Measurements from ENCODE around the gene MUCL3. TPM values are rescaled to one million over a fixed set of nuclear protein-coding genes. Genes with fewer than 3 reads are reported as not detected.
"Not testable (repeated sequence)": the region's sequence is repeated elsewhere in the genome, so short reads cannot be mapped to it uniquely, and the experiment has no call there.

MUCL3 gene
- total RNA-seq, 1 experiment from 2014 or later = not detected

DNA sequence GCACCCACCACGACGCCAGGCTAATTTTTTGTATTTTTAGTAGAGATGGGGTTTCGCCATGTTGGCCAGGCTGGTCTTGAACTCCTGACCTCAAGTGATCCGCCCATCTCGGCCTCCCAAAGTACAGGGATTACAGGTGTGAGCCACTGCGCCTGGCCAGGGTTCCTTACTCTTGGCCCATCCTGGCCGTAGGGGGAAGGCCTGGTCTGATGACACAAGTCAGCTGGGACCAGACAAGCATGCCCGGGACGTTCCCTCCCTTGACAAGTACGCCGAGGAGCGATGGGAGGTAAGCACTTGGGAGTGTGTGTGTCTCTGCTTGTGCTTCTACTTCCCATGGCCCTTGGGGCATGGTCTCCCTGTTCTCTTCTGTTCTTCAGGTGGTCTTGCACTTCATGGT, 30.3 kb upstream of the MUCL3 start:
- not testable (repeated sequence) for DNase-seq (ENCODE audit: low read depth)

DNA sequence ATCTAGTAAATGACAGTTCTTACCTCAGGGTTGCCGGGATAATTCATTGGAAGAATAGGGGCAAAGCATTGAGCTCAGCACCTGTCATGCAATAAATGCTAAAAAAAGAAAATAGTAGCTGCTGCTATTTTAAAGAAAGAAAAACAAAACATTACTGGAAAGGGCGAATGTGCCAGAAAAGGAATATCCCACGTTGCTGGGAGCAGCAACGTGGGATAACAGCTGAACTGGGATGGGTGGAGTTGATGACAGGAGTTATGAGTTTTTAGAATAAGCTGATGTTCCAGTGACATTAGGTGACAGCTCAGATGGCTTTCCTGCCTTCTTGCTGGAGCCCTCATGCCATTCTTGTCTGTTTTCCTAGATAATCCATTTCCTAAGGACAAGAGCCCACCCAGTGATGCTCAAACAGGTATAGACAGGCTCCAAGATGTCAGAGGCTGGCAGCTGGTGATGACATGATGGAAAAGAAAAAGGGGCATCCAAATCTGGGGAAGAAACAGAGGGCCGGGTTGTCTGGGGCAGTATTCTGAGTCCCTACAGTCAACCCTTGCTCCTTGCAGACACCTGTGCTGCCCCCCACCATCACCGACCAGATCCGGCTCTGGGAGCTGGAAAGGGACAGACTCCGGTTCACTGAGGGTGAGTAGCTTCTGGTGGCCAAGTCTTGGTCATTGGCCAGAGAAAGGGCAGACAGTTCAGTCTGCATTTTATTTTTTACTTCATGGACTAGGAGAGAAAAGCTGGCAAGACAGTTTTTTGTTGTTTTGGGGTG, 27.8 kb upstream of the MUCL3 start:
- no peak for DNase-seq (ENCODE audit: low read depth)

DNA sequence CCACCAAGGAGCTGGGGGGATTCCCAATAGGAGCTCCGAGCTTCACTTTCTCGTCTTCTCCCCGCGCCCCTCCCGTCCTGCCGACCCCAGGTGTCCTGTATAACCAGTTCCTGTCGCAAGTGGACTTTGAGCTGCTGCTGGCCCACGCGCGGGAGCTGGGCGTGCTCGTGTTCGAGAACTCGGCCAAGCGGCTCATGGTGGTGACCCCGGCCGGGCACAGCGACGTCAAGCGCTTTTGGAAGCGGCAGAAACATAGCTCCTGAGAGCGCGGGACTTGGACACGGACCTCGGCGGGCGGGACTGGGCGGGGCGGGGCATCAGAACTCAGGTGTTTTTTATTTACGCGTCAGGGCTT, 27.1 kb upstream of the MUCL3 start:
- DNase-seq (ENCODE audit: low read depth) = no peak

DNA sequence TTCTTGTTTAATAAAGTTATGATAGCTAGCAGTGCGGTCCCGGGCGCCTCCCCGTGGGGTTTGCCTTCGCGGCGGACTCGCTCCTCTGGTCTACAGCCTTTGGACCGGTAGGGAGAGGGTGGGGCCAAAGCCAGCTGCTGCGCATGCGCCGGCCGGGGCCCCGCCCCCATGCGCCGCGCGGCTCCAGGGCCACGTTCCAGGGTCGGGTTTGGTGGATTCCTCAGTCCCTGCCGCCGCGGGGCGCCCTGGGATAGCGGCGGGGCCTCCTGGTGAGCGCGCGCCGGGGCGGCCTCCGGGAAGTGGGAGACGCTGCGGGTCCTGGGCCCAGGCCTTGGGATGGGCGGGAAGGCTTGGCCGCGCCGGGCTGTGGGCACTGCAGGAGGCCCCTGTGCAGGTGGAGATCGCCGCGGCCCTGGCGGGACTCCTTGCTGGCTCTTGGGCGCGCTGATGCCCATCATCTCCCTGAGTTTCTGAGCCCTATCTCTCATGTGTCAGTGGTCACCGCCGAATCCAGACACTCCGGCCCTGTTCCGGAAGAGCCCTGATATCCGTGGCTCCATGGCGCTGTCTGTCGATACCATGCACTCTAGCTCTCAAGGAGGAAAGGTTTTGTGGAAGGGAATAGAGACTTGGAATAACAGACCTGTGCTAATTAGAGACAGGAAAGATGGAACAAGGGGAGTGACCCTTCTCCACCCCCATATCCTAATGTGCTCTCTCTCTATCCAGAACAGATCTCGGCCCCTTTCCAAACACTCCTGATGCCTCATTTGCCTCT, 26.5 kb upstream of the MUCL3 start, which contains the start of gene VARS2:
Gene VARS2 (plus strand): TSS at position 163 of the 778 bp plus-strand sequence. CDS start 599 bp downstream, at position 762.
- peak; percentile 94 for DNase-seq (ENCODE audit: low read depth)

DNA sequence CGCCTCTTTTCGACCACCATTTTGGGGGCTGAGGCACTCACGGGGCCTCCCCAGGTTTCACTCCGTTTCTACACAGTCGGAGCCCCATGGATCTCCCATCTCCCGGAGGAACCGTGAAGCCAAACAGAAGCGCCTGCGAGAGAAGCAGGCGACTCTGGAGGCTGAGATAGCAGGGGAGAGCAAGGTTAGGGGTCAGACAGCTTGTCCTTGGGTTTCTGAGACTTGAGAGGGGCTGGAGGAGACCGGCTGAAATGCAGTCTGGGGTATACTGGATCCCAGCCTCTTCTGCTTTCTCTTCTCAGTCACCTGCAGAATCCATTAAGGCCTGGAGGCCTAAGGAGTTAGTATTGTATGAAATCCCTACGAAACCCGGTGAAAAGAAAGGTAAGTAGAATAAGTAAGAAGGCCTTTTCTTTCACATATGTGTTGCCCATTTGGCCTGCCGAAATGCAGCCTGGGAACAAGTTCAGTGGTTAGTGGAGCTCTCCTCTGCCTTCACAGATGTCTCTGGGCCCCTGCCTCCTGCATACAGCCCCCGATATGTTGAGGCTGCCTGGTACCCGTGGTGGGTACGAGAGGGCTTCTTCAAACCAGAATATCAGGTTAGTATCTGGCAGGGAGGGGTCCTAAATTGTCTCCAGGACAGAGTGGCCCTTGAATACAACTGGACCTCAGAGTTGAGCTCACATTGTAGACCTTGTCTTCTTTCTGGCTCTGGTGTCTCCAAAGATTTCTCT, 25.8 kb upstream of the MUCL3 start:
- no peak for DNase-seq (ENCODE audit: low read depth)

DNA sequence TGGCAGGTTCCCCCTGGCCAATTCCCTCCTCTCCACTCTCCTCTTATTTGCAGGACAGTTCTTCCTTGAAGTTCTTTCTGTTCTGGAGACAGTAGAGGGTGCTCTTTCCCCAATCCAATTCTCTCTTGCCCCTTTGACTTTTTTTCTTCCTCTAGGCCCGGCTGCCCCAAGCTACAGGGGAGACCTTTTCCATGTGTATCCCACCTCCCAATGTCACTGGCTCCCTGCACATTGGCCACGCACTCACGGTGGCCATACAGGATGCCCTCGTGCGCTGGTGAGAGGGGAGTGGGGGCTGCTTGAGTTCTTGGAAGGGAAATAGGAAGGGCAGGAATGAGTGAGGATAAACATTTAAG, 25.2 kb upstream of the MUCL3 start:
- peak; percentile 79 for DNase-seq (ENCODE audit: low read depth)

DNA sequence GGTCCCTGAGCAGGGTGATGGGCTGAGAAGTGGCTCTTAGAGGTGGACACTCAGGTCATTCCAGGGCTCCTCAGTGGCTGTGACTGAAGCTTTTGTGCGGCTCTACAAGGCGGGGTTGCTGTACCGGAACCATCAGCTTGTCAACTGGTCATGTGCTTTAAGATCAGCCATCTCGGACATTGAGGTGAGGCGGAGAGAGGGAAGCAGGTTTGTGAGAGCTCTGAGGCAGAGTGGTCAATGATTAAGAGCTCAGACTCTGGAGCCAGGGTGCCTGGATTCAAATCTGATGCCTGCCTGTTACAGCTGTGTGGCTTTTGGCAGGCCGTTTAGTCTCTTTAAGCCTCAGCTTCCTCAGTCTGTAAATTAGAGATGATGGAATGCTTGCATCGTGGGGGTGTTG, 23.7 kb upstream of the MUCL3 start:
- no peak for DNase-seq (ENCODE audit: low read depth)

DNA sequence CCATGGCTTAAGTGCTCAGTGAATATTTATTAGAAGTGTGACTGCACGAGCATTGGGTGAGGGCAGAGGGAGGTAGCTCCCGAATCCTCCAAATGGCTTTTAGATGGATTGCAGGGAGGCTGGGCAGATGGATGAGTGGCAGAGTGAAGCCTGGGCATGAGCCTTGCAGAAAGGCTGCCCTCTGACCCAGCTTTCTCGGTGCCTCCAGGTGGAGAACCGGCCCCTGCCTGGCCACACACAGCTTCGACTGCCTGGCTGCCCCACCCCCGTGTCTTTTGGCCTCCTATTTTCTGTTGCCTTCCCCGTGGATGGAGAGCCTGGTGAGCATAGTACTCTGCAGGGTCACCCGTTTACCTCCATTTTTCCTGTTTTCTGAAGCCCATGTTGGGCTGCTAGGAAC, 23.3 kb upstream of the MUCL3 start:
- no peak for DNase-seq (ENCODE audit: low read depth)

DNA sequence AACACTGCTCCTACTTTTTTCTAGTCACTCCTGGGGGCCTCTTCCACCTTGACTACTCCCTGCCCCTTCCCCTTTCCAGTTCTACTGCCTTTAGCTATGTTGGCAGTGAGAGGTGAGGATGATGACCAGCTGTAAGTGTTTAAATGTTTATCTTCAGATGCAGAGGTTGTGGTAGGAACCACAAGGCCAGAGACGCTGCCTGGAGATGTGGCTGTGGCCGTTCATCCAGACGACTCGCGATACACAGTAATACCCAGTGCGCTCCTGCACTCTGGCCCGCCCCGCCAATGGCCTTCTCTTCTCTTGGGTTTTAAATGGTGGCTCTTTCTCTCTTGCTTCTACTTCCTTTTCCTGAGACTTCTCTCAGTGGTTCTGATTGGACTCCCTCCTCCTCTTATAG, 22.1 kb upstream of the MUCL3 start:
- no peak for DNase-seq (ENCODE audit: low read depth)

DNA sequence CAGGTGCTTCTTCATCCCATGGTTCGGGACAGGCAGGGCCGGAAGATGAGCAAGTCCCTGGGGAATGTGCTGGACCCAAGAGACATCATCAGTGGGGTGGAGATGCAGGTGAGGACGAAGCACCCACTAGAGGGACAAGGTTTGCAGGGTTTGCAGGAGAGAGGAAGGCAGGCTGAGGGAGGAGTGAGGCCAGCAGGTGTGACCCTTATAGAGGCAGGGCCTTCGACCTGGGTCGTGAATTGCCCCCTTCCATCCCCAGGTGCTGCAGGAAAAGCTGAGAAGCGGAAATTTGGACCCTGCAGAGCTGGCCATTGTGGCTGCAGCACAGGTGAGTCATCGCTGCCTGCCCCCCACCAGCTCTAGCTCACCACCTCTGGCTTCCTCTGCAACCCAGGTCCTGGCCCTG, 18.3 kb upstream of the MUCL3 start:
- DNase-seq (ENCODE audit: low read depth) = peak; percentile 33

DNA sequence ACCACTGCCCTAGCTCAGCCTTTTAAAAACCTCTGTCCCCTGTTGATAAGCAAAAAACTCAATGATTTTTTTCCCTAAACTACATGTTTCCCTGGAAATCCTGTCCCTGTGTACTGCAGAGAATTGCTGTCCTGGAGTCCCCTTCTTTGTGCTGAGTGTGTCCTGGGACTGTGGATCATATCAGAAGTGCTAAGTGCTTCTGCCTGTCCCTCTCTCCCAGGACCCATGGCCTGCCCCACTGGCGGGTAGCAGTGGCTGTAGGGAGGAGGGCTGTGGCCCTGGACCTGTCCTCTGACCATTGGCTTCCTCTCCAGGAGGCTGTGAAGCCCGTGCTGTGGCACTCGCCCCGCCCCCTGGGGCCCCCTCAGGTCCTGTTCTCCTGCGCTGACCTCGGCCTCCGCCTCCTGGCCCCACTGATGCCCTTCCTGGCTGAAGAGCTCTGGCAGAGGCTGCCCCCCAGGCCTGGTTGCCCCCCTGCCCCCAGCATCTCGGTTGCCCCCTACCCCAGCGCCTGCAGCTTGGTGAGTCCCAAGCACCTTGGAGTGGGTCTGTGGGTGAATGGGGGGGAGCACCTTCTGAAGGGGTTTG, 16.6 kb upstream of the MUCL3 start:
- DNase-seq (ENCODE audit: low read depth) = not testable (repeated sequence)

DNA sequence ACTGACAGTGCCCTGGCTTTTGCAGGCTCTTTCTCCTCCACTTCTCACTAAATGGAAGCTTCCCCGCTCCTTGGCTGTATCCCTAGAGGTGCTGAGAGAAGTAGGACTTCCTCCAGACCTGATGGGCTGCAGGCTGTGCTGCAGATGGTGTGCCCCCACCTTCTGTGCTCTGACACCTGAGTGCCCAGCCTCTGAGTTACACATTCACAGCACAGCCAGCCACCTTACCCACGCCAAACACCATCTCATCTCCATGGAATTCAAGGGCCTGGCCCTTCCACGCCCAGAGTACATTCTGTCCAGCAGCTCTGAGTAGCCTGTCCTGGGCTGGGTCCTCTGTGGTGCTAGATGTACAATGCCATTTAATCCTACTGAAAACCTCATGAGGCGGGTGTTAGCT, 14.1 kb upstream of the MUCL3 start:
- DNase-seq (ENCODE audit: low read depth) = peak; percentile 43

DNA sequence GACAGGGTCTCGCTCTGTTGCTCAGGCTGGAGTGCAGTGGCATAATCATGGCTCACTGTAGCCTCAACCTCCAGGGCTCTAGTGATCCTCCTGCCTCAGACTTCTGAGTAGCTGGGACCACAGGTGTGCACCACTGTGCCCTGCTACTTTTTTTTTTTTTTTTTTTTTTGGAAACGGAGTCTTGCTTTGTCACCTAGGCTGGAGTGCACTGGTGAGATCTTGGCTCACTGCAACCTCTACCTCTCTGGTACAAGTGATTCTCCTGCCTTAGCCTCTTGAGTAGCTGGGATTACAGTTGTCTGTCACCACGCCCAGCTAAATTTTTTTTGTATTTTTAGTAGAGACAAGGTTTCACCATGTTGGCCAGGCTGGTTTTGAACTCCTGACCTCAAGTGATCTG, 13.7 kb upstream of the MUCL3 start:
- not testable (repeated sequence) for DNase-seq (ENCODE audit: low read depth)

DNA sequence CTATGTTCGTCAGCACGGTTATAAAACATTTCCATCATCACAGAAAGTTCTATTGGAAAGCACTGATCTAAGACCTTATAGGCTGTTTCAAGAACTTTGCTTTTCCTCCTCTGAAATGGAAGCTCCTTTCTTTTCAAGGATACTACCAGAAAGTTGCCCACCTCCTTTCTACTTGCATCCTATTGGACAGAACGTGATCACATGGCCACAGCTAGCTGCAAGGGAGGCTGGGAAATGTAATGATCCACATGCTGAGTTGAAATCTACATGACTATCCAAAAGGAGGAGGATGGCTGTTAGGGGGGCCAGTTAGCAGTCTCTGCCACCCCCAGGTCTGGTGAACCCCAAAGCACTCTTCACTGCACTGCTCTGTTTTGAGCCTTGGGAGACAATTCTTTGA, 12.1 kb upstream of the MUCL3 start:
- DNase-seq (ENCODE audit: low read depth) = no peak

DNA sequence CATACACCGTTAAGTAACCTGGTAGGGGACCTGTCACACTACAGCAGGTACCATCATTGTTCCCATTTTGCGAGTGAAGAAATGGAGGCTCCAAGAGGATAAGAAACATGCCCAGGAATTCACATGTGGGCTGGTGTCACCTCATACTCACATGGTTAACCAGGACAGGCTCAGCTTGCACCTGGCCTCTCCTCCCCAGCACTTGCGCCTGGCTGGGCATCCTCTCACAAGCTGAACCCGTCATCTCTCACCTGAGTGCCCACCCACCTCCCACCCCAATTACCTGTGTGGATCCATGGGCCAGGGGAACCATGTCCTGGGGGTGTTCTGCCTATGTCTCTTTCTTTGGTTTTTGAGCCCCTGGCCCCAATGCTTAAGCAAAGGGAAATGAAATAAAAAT, 10.3 kb upstream of the MUCL3 start:
- DNase-seq (ENCODE audit: low read depth) = no peak

DNA sequence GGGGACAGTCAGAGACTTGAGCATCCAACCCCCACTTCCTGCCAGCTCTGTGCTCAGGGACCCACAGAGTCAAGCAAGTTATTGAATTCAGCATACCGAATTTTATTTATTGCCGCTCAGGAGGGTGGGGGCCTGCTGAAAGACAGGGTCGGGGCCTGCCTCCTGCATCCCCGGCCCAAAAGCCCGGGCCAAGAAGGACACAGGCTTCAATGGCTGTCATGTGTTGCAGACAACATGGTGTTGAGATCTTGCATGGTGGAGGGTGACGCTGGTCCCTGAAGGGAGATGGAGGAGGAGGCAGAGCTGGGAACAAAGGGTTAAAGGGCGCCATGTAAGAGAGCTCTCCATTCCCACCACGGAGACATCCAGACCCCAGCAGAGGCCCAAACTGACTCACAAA, 9.5 kb upstream of the MUCL3 start:
- no peak for DNase-seq (ENCODE audit: low read depth)

DNA sequence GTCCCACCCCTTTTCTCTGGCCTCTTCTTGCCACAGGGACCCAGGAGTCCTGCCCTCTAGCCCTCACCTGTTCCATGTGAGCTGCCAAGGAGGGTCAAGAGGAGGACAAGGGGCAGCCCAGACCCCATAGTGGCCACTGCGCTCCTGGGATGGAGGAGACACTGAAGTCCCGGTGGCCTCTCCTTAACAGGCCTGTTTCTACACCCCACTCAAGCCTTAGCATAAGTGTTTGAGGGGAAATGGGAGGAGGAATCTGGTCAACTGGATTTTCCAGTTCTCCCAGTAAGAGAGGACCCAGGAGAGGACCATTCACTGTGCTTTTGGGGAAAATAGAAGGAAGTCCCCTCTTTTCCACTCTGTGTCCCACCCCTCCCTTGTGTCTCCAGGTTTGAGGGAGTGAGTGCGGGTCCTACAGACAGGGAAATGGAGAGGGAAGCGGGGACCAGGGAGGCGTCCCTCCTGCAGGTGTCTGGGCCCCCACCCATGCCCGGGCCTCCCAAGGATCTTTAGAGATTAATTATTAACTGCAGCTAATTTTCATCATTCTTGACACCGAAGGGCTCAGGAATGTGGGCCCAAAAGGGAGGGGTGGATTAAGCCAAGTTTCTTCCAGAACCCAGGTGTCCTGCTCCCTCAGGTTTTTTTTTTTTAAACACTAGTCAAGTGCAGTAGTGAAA, 8.7 kb upstream of the MUCL3 start, which contains the start of gene SFTA2:
Gene SFTA2 (minus strand): TSS at position 202 of the 677 bp plus-strand sequence. CDS start 74 bp downstream, at position 128.
- no peak for DNase-seq (ENCODE audit: low read depth)

DNA sequence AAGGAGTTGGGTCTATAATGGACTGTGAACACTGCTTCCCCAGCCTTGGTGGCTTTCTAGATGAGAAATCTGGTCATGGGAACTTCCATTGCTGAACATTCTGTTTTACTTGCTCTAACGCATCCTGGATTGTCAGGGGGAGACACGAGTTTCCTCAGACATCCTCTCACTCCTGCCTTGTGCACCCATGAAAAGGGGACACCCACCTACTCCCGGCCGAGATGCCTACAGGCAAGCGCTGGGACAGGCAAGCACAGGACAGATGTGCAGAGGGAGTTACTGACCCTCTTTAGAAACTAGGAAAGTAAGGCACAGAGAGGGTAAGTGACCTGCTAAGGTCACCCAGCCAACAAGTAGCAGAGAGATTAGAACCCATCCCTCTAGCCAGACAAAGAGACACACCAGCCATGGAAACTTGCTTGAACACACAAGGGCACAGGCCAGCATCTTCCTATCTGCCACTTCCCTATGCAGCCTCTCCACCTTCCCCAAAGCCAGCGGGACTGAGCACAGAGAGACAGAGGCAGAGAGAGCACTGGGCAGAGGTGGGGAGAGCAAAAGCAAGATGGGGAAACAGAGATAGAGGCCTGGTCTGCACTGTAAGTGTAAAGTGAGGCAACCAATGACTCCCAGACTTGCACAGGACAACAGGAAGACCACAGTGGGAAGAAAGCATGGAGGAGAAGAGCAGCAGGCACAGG, 8.0 kb upstream of the MUCL3 start:
- DNase-seq (ENCODE audit: low read depth) = no peak

DNA sequence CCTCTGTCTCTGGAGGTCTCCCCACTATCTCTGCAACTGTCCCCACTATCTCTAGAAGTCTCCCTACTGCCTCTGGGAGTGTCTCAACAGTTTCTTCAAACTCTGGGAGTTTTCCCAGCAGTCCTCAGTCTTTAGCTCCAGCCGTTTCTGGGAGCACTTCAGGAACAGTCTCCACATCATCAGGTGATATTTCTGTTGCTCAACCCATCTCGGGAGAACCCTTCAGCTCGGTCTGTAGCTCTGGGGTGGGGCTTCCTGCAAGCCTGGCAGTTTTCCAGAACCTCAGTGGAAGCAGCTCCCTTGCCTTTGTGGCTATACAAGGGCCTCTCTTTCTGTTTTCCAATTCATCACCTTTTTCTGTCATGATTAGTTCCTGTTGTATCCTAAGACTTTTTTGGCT, 5.8 kb upstream of the MUCL3 start:
- no peak for DNase-seq (ENCODE audit: low read depth)

DNA sequence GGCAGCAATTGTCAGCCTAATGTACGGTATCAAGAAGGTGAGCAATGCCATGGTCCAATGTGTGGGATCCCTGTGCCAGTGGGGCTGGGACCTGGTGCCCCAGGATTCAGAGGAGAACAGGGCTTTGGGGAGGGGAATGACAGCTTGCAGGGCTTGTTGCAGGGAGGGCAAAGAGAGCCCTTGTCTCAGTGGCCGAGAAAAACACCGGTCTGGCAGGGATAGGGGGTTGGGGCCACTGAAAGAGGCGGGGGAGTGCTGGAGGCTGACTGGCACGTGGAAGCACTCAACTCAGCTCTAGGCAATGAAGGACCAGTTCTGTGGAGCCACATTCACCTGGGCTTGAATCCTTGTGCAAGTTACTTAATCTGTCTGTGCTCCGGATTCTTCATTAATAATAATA, 3.5 kb upstream of the MUCL3 start:
- DNase-seq (ENCODE audit: low read depth) = no peak

DNA sequence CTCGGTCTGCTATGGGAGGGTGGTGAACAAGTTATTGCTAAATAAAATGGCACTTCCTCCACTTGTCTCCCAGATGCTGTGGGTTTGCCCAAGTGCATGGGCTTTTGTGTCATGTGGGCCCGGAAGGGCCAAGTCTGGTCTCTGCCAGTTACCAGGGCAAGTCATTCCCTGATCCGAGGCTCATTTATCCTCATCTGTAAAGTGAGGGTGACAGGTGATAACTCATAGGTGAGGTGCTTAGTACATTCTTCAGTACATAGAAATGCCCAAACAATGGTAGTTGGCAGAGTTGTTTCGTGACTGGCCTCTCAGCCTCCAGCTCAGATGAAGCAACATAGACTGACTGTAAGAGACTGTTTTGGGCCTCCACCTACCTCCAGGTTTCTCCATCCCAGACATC, 2.0 kb upstream of the MUCL3 start:
- no peak for DNase-seq (ENCODE audit: low read depth)

All from M059J (cell line).